ENCODE measurements around the gene DCLK1.
A peak's percentile ranks its signal among the peaks of the same experiment; 100 is the strongest.

DCLK1 gene

GRCh38 chr13:35792911-35793310 lies 338.3 kb downstream of the DCLK1 start:
- FAIRE-seq: no peak
- no peak for DNase-seq (ENCODE audit: low spot score)

DNA sequence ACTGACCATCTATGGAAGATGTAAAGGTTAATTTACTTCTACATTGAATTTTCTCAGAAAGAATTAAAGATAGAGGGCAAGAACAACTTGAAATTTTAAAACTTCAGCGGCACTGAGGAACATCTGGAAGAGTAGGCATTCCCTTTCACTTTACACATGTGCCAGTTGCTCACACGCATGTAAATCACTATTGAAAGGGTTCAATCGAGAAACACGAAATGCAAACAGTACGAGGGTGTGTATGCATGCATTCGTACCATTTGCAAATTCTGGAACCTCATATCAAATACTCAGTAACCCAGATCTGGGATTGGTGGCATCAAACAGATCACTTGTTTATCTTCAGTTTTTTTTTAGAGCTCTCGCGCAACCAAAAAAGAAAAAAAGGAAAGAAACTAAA lies 339.2 kb downstream of the DCLK1 start:
- FAIRE-seq (no peak), DNase-seq (ENCODE audit: low spot score) (no peak)

DNA sequence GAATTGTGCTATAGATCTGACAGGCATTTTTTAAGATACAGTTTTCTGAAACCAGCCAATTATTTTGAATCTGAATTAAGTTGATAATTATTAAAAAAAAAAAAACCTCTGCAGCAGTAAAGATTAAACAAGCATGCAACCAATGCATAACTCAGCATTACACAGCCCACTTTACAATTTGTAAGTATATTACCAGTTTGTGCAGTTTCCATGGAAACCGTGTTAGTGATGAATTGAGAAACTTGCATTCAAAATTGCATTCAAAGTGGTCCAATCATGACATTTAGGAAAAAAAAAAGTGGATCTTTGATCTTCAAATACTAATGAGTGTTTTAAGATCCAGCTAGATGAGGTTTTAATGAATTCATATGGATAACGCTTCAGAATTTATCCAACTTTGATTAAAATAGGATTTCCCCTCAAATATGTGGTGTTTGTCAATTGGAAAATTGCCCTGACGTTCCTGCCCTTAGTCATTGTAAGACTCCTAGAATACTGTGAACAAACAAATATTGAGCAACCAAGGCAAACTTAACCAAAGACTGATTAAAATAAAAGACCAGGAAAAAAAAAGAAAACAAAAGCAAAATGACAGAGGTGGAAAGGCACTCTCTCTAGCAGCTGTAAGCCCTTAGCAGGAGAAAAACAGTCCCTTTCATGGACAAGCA lies 339.9 kb downstream of the DCLK1 start:
- no peak for FAIRE-seq
- no peak for DNase-seq (ENCODE audit: low spot score)

- peak; percentile 7 for DNase-seq (ENCODE audit: low spot score)
- no peak for FAIRE-seq
Measured at GRCh38 chr13:35789335-35790165, 341.6 kb downstream of the DCLK1 start.

GRCh38 chr13:35787937-35788336 lies 343.2 kb downstream of the DCLK1 start:
- DNase-seq (ENCODE audit: low spot score) (no peak), FAIRE-seq (no peak)

DNA sequence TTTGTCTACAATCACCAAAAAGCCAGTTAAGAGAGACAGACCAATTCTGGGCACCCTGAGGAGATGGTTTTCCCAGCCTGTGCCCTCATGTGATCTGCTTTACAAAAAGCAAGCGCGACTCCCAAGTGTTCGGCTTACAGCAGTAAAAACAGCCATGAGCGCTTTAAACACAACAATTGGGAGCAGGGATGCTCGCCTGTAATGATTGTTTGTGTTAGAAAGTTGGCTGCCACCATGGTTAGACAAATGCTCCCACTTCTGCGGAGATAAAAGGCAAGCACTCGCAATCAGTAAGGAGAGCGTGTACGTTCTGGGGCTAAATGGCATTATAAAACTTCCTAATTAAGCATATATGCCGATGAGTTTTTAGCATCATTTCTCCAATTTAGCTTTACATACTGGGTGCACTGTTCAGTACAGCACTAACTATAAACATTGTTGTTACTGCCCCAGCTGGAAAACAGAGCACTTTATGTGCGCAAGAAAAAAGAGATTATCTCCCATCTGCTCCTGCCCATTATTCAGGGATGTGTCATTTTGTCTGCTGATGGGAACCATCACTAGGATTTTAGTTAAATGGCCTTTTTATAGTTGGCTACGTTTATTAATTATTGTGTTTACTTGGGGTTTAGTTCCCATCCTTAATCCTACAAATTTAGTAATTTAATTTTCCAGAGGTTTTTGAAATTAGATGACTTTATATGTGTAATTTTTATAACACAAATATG lies 345.4 kb downstream of the DCLK1 start:
- FAIRE-seq: no peak

GRCh38 chr13:35784286-35784951 lies 346.8 kb downstream of the DCLK1 start:
- FAIRE-seq (no peak), DNase-seq (ENCODE audit: low spot score) (no peak)

More for the DNA sequence above, 345.4 kb downstream of the DCLK1 start:
- DNase-seq (ENCODE audit: low spot score): no peak

GRCh38 chr13:35782793-35783192 lies 348.4 kb downstream of the DCLK1 start:
- FAIRE-seq: no peak

DNA sequence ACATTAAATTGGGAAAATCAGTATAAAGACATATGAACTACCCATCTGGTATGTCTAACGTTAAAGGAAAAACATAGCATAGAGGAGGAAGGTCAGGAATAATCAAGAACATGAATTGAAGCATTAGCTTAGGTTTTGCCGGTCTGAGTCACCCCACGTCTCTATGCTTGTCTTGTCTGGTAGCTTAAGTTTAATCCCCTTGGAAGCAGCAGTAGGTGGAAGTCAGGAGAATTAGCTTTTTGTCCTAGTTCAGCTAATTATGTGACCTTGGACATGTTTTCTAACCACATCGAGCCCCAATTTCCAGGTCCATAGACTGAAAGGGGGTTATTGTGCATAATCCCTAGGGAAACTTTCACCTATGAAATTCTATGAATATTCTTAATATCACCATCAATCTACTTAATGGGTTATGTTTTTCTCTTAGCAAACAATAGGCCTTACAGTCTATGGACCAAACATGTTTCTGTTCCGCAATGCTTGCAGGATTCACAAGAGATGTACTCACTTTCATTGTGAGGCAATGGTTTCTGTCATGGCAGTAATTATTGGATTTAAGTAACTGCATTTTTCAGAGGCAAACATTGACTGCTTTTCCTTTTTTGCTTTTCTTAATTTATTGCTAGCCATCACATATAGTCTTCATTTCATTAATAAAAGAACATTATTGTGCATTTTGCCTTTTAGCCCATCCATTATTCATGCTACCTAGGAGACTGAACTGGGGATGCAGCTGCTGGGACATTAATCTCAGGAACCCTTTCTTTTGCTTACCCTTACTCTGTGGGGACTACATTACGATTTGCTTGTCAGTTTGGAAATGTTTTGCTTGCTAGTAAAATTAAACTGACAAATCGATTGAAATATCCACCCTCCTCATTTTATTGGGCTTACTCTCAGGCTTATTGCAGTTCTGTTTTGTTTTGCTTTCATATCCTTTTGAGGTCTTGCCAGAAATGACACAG lies 349.9 kb downstream of the DCLK1 start:
- DNase-seq (ENCODE audit: low spot score): no peak
- no peak for FAIRE-seq

More at GRCh38 chr13:35782793-35783192, 348.4 kb downstream of the DCLK1 start:
- no peak for DNase-seq (ENCODE audit: low spot score)

GRCh38 chr13:35780613-35781012 lies 350.6 kb downstream of the DCLK1 start:
- DNase-seq (ENCODE audit: low spot score) (no peak), FAIRE-seq (no peak)

- DNase-seq (ENCODE audit: low spot score): peak; percentile 6
- no peak for FAIRE-seq
Measured at GRCh38 chr13:35771898-35772297, 359.3 kb downstream of the DCLK1 start.

- FAIRE-seq: no peak
- DNase-seq (ENCODE audit: low spot score): no peak
Measured at GRCh38 chr13:35770756-35771297, 360.4 kb downstream of the DCLK1 start.

DNA sequence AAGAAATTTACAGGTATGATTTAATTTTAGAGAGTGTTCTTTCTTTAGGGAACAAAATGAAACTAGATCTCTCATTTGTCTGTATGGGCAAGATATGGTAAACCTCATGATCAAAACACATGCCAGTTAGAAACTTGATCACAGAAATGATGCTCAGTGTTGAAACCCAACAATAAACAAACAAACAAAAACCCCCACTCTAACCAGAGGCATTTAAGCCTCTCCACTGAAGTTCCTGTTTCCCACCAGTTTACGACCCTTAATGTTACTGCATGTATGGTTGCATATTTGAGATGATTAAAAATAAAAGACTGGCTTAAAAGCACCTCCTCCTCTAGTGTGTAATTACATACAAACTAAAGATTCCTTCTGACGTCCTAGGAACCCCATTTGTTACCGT lies 361.4 kb downstream of the DCLK1 start:
- DNase-seq (ENCODE audit: low spot score) (no peak), FAIRE-seq (no peak)

- FAIRE-seq (no peak), DNase-seq (ENCODE audit: low spot score) (no peak)
Measured at GRCh38 chr13:35768551-35768950, 362.6 kb downstream of the DCLK1 start.

GRCh38 chr13:35768073-35768472 lies 363.1 kb downstream of the DCLK1 start:
- no peak for DNase-seq (ENCODE audit: low spot score)
- FAIRE-seq: no peak

DNA sequence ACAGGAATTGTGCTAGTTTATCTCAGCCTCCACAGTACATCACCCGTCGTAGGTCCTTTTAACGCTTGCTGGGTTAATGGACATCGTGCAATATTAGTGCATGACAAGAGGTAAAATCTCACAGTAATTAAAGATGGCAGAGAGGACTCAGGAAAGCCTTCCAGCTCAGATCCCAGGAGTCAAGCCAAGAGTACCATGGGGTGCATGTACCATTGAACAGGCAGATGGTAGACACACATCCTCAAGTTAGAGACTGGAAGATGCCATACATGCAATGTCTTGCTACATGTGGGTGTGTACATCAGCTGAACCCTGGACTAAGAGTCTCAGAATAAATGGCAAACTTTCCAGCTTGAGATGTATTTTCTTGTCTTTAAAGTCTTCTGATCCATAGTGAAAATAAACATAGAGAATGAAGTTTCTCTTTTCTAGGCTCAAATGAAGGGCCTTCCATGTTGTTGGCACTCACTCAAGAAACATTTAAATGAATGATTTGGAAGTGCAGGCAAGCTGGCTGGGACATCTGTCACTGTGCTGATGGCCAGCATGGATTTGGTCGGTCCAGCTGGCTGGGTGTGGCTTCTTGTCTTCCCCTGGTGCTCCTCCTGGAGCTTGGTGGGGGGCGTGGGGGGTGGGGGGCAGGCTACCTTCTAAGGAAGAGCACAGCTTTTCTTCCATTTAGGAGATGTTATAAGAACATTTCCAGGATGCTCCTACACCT lies 363.8 kb downstream of the DCLK1 start:
- no peak for FAIRE-seq
- DNase-seq (ENCODE audit: low spot score): no peak

- FAIRE-seq: no peak
- no peak for DNase-seq (ENCODE audit: low spot score)
Measured at GRCh38 chr13:35766663-35767062, 364.5 kb downstream of the DCLK1 start.

DNA sequence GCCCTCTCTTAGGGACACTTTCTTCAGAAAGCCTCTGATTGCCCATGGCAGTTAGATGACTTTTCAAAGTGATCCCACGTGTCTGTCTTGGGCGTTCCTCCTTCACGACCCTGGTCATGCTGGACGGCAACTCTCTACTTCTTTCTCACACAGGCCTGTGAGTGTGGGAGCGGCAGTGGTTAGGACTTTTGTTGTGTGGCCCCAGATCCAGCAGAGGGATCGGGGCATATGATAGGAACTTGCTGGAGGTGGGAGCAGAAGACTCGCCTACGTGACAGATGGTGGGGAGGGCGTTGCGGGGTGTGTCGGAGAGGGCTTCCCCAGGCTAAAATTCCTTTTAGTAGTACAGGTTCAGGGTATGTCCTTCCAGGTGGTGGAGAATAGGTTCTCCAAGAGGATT lies 365.2 kb downstream of the DCLK1 start:
- FAIRE-seq (no peak), DNase-seq (ENCODE audit: low spot score) (no peak)

- FAIRE-seq (no peak), DNase-seq (ENCODE audit: low spot score) (no peak)
Measured at GRCh38 chr13:35765366-35765765, 365.8 kb downstream of the DCLK1 start.
